CD4-positive, alpha-beta T cell treated with Interleukin-15 for 4 hours (primary cell): Measurements from ENCODE around the gene AUNIP.
"Not testable (repeated sequence)": the region's sequence is repeated elsewhere in the genome, so short reads cannot be mapped to it uniquely, and the experiment has no call there.

Experiments
- DNase-seq: peaks from one replicate; pipeline ENCODE4 v3.0.0-alpha.2; 2020; ENCODE audit warnings: low spot score

AUNIP gene

DNA sequence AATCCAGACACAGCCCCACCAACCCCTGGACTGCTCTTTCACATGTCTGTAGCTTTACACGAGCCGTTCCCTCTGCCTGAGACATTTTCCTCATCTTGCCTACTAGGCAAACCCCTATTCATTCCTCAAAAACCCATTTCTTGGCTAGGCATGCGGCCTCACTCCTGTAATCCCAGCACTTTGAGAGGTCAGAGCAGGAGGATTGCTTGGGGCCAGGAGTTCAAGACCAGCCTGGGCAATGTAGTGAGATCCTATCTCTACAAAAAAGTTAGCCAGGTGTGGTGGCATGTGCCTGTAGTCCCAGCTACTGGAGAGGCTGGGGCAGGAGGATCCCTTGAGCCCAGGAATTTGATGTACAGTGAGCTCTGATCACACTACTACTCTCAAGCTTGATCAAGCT lies 5.2 kb upstream of the AUNIP start:
- no peak for DNase-seq

DNA sequence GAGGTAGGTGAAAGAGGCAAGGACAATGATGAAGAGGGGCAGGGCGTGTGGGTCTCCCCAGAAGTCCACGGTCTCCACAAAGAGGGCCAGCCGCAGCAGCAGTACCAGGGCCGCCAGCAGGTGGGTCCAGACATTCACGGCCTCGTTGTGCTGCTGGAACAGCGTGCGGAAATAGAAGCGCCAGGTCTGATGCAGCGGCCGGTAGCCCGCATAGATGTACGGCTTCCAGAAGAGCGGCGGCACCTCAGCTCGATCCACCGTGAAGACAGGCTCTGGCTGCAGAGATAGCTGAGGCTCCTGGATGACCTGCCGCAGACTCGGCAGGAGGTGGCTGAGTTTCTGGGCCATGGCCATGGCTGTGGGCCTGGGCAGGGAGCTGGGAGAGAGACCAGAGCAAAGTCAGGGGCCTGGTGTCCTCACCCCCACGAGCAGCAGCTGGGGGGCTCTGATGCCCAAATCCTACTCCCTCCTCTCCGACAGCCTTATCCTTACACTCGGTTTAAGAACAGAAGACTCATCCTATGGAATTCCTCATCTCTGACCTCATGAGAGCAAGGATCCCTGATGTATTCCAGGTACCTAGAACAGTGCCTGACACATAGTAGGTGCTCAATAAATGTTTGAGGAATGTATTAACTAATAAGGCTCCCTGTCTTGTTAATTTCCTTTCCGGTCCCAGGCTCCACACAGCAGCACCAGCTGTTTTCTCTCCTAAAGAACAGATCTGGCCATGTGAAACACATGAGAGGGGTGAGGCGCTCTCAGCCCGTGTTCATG lies 4.4 kb upstream of the AUNIP start:
- no peak for DNase-seq

DNA sequence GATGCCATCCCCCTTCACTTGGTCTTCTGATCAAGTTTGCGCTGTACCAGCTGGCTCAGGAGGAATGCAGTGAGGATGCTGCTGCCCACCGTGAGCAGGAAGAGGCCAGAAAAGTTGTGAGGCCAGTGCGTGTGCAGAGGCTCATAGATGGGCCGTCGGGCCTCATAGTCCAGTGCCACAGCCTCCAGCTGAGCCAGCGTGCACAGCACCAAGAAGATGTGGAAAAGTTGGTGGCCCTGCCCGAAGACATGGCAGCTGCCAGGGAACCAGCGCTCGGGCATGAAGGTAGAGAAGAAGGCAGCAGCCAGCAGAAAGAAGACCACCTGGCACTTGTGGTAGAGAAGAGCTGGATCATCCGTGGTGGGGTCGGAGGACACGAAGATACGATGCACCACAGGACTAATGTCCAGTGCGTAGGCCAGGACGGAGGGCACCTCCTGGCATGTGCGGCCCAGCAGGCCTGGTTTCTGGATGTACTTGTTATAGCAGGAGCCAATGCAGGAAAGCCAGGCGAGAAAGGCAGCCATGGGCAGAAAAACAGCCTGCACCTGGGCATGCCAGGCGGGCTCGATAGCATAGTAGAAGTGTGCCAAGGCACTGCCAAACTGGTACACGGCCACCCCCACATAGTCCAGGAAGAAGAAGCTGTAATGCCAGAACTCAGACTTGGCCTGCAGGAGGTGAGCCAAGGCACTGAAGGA lies 3.7 kb upstream of the AUNIP start:
- no peak for DNase-seq

DNA sequence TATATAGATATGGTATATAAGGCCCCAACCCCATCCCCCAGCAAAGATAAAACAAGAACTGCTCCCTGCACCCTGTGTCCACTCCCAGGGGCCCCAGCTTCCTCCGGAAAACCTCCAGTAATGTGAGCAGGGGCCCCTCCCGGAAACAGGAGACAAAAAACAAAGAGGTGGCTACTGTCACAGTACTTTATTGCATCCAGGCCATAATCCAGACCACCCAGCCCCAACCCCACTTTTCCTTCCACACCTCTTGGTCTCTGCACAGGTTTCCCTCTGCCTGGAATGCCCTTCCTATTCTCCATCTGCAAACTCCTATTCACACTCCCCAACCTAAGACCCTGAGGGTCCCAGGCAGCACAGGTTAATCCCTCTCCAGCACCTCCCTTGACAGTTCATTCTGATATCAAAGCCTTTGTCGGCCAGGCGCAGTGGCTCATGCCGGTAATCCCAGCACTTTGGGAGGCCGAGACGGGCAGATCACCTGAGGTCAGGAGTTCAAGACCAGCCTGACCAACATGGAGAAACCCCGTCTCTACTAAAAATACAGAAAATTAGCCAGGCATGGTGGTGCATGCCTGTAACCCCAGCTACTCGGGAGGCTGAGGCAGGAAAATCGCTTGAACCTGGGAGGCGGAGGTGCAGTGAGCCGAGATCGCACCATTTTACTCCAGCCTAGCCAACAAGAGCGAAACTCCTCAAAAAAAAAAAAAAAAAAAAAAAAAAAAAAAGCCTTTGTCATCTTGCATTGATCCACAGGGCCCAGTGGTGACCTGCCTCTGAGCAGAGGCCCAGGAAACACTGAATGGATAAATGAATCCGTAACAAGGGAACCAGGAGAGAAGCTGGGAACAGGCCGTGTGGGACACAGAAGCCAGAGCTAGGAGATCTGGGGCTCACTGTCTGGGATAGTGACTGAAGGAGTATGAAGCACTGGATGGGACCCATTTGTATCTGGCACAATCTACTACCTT lies 2.3 kb upstream of the AUNIP start:
- DNase-seq = no peak

DNA sequence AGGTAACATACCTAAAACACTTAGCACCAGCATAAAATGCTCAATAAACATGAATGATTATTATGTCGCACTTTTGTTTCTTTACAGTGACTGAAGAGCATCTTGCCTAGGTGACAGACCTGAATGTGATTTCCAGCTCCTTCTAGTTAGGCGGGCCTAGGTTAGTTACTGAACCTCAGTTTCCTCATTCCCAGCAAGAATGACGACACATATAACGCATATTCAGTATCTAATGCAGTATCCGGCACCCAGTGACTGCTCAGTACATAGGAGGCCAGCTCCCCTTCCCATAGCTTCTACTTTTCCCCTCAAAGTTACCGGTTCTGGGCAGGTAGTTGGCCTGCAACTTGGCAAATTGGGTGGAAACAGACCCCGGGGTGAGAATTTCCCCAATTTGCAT lies 763 bp downstream of the AUNIP start:
- no peak for DNase-seq

DNA sequence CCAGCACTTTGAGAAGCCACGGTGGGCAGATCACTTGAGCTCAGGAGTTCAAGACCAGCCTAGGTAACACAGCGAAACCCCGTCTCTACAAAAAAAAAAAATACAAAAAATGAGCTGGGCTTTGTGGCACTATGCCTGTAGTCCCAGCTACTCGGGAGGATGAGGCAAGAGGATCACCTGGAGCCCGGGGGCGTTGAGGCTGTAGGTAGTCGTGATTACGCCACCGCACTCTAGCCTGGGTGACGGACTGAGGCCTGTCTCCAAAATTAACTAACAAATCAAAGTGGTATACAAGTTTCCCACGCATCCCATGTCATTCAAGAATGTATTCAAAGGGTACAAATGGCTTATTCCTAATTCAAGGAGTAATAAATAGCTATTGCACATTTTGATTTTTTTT lies 2.4 kb downstream of the AUNIP start:
- DNase-seq = no peak

DNA sequence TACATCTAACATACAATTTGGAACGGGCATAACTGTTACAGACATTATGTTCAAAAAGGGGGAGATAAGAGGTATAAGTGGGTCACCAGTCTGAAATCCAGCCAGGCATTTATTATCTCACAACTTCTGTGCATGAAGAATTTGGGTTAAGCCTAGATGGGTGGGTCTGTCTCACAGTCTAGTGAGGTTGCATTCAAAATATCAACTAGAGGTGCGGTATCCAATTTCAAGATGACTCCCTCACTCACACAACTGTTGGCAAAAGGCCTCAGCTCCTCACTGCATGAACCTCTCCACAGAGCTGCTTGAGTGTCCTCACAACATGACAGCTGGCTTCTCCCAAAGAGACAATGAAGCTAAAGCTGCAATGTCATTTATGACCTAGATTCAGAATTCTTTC lies 4.7 kb downstream of the AUNIP start:
- no peak for DNase-seq

DNA sequence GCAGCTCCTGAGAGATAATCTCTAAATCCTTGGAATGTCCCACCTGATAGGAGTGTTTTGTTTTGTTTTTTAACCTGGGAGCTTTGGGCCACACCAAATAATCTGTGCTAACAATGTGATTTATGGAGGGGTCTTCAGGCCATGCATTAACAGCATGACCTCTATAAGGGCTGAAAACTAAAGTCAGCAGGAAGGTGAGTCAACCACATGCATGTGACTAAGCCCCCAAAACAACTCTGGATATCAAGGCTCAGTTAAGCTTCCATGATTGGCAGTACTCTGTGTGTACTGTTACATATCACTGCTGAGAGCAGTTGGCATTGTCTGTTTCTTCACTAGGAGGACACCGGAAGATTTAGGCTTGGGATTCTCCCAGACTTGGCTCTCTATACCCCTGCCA lies 10.7 kb downstream of the AUNIP start:
- no peak for DNase-seq

DNA sequence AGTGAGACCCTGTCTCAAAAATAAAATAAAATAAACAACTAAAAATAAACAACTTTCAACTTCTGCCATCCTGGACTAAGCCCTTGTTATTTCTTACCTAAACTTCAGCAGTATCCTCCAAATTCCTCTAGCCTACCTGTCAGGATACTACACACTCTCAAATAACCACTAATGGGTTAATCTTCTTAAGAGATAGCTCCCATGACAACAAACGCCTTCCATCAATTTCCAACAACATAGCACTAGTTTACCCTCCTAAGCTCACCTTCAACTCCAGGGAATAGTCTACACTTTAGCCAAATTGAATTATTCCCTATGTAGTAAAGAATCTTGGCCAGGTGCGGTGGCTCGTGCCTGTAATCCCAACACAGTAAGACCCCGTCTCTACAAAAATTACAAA lies 11.3 kb downstream of the AUNIP start:
- DNase-seq = no peak

DNA sequence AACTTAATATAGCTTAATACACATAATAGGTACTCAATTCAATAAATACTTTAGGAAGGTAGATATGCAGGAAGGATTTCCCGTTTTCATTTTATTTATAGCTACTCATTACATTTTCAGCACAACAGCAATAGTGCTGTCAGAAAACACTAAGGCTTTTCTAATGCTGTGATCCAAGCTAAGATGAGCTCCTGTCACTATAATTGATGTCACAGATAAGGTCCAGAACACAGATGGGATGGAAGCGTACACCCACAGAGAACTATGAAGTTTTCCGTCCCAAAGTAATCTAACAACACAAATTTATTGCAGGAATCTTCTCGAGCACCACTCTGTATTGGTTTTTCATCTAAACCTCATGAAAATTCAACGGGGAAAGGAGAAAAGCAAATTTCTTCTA lies 13.6 kb downstream of the AUNIP start:
- DNase-seq = no peak

DNA sequence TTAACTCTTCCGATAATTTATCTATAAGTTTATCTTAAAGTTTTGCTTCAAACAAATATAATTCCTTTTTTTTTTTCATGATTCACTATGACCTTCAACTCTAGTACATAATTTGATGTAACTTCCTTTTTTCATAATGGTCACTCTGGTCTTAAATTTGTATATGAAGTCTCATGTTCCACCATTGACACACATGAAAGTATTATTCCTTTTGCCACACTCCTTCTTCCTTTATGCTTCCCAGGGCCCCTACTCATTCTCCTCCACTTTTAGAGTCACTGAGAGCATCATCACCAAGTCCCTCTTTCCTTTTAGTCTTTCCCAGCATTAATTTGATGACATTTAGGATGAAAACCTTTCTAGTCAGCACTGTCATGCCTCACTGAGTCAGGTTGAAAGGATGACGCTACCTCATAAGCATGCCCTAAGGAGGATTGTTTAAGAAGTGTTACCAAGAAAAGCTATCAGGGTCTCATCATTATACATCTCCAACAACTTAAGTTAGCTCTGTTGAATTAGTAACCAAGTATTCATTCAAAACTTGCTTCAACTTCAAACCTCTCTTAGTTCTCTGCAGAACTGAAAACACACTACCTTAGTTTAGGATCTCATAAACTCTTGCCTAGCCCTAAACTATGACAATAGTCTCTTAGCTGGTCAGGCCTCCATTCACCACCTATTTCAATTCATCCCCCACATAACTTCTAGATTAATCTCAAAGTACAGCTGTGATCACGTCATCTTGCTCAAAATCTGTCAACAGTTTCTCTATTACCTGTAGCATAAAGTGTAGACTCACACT lies 14.5 kb downstream of the AUNIP start:
- no peak for DNase-seq

DNA sequence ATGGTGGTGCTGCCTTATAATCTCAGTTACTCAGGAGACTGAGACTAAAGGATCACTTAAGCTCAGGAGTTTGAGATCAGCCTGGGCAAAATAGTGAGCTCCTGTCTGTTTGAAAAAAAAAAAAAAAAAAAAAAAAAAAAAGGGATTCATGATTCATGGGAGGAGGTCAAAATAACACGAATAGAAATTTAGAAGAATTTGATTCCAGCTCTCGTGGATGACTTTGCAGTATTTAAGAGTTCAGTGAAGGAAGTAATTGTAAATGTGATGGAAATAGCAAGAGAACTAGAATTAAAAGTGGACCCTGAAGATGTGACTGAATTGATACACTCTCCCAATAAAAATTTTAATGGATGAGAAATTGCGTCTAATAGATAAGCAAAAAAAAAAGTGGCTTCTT lies 15.8 kb downstream of the AUNIP start:
- no peak for DNase-seq

DNA sequence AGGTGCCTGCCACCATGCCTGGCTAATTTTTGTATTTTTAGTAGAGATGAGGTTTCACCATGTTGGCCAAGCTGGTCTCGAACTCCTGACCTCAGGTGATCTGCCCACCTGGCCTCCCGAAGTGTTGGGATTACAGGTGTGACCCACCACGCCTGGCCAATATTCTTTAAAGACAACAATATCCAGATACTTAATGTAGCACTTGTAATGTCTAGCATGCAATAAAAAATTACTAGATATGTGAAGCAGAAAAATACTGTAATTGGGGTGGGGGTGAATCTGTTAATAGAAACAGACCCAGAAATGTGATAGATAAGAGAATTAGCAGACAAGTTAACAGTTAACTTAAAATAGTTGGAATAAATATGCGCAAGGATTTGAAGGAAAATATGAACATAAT lies 19.4 kb downstream of the AUNIP start:
- DNase-seq = not testable (repeated sequence)

DNA sequence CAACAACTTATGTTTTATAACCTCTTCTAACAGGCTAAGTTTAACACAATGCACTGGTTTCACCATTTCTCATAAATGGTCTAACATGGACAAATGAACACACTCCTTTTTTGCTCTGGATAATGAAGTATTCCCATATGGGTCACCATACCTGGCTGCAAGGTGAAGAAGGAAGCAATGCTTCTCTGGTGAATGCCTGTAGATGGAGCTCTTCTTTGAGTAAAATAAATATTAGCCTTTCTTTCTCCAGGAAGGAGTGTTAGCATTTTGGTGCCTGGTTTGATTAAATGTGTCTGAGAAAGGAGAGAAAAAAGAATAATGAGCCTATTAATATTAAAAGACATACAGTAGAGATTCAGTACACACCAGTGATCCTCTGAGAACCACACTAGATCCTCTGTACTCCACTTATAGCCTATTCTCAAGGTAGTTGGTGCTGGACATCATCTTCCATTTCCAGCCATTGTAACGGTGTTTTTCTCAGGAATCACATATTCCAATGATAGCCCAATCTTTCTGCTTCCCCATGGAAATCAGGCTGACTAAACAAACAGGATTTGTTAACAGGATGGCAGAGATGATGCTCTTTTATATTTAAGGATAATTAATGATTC lies 21.9 kb downstream of the AUNIP start:
- no peak for DNase-seq

DNA sequence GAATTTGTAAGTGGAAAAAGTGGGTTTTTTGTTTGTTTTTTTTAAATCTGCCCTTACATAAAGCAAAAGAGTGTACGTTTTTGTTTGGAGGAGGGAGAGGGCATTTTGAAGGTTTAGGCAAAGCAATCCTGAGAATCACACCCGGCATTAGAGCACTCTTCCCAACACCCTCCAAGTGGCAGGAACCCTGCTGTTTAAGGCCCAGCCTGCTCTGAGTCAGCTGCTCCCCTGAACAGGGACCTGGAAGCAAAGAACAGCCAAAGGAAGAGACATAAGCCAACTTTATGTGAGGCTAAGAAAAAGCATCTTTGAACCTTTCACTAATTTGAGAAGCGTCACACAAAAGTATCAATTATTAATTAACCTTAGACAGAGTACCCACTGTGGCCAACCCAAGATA lies 22.6 kb downstream of the AUNIP start:
- no peak for DNase-seq

DNA sequence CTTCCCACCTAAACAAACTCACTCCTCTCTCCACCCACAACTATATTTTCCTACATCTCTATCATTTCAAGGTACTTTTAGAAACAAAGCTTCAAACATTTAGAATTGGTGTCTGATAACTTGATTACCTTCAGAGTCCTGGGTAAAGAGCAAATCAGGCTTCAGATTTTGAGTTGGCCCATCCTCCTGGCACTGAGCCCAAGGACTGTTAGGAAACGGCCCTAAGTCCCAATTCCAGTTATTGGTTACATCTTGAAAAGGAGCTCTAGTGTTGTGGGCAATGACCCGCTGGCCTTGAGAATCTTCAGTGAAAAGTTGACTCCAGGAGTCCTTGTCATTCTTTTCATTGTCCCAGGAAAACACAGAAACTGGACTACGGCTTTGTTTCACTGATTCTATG lies 24.4 kb downstream of the AUNIP start:
- DNase-seq = no peak

DNA sequence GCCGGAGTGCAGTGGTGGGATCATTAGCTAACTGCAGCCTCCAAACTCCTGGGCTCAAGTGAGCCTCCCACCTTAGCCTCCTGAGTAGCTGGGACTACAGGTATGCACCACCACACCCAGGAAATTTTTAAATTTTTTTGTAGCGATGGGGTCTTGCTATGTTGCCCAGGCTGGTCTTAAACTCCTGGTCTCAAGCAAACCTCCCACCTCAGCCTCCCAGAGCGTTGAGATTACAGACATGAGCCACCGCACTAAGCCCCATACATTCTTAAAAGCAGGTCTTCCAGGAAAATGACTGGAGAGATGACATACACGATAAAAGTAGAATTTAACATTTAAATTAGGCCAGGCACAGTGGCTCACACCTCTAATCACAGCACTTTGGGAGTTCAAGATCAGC lies 26.1 kb downstream of the AUNIP start:
- DNase-seq = no peak

DNA sequence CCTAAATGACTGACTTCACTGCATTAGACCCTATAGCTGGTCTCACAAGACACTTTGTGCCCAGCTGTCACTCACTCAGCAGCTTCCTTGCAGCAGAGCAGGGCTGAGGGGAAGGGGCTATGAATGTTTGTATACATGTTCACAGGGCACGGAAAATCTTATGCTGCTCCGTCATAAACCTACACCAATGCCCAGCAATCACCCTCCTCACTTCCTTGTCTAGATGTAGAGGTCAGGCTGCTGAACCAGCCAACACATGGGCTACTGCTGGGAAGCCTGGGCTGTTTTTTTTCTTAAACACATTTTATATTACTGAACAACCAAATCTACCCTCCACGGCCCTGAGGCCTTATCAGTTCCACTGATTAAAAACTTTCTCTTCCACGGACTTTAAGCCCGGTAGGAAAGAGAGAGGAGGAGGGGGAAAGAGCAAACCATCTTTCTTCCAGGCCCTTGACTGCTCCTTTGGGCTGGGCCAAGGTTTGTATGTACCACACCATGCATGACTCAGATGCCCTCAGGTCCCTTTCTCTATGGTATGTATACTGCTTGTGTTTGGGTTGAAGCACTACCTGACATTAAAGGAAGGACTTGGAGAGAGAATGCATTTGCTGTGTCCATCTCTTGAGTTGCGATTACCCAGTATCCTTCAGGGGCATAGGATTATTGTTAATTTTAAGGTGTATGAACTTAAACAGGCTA lies 26.8 kb downstream of the AUNIP start:
- DNase-seq = no peak

DNA sequence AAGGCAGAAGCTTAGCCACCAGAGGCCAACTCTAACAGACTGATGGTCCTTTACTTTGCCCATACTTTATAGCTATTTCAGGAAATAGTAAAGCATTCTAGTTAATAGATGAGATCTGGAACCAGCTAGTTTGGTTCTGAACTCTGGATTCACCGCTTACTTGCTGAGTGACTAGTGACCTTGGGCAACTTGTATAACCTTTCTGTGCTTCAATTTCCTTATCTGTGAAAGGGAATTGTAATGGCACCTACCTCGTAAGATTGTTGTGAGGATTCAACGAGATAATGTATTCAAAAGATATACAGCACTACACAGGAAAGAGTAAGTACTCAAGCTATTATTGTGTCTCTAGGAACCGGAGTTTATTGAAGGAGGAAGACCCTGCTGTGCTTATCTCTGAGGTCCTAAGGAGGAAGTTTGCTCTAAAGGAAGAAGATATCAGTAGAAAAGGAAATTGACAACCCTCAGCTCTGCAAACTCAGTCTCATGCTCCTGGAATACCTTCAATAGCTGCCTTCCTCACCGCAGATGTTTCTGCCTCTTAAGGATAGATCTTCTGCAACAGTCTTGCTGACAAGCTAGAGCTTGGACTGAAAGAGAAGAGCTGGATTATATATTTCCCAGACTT lies 27.6 kb downstream of the AUNIP start:
- no peak for DNase-seq

DNA sequence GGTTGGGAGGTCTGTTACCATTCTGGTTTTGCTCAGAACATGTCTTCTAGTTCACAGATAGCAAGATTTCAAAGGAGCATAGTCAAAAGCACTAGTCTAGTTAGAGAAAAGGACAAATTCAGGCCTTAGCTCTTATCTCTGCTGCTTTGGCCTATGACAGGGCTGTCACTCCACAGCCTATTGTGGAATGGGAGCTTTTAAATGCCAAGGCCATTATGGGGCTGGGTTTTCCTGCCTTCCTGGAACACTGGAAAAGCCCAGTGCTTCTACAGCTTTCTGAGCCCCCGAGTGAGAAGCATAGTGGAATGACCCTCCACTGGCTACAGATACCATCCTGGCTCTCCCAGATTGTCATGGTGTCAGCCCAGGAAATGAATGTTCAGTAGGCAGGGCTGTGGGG lies 30.2 kb downstream of the AUNIP start:
- DNase-seq = no peak
